AG04450 (cell line): ENCODE results near the gene PML. TPM values are rescaled to one million over a fixed set of nuclear protein-coding genes. Genes with fewer than 3 reads are reported as not detected.
A peak's percentile ranks its signal among the peaks of the same experiment; 100 is the strongest.

Source experiments
- CTCF ChIA-PET: fragments of 300-600, 350-600 bp; formaldehyde crosslinking; extraction: SDS; loops from one replicate; lab custom pipeline; 2022; ENCODE audit warnings: antibody characterized with exemption, inconsistent platforms; lab: Charles Lee
- POLR2A ChIA-PET: fragments of 350-600 bp; formaldehyde crosslinking; extraction: SDS; loops from one replicate; lab custom pipeline; 2021; ENCODE audit warnings: antibody characterized with exemption, inconsistent platforms; lab: Yijun Ruan, JAX
- DNase-seq: peaks from one replicate; pipeline ENCODE4 v3.0.0-alpha.2; 2011; ENCODE audit warnings: low read depth, low spot score
- H3K27ac ChIP-seq: one replicate; pipeline ENCODE4 v1.5.1; 2012; ENCODE audit warnings: low read depth, low read length, control low read depth
- H3K27me3 ChIP-seq: one replicate; pipeline ENCODE4 v1.6.0; 2012; ENCODE audit warnings: low read length; ENCODE audit not compliant: control insufficient read depth, insufficient read depth
- H3K4me3 ChIP-seq: 2 replicates; pipeline ENCODE4 v1.5.1; 2011; ENCODE audit warnings: mild to moderate bottlenecking, low read depth, low read length, control low read depth
- H3K9me3 ChIP-seq: 2 replicates; pipeline ENCODE4 v1.5.1; 2012; ENCODE audit warnings: low read length; ENCODE audit not compliant: control insufficient read depth, insufficient read depth
- polyA plus RNA-seq: library from polyadenylated mRNA; depleted of rRNA; stranded (reverse); fragments of >200 nt; gene quantifications from 2 replicates; pipeline ENCODE4 v1.2.3, GENCODE V29; 2011
- TF ChIP-seq, protein P1 (sequence below): IDR thresholded peaks from 2 replicates; pipeline ENCODE4 v1.5.1; 2011; ENCODE audit warnings: low read depth, low read length, control low read depth, inconsistent platforms

Gene PML
- polyA plus RNA-seq, 1 experiment = 7.6 TPM

DNA sequence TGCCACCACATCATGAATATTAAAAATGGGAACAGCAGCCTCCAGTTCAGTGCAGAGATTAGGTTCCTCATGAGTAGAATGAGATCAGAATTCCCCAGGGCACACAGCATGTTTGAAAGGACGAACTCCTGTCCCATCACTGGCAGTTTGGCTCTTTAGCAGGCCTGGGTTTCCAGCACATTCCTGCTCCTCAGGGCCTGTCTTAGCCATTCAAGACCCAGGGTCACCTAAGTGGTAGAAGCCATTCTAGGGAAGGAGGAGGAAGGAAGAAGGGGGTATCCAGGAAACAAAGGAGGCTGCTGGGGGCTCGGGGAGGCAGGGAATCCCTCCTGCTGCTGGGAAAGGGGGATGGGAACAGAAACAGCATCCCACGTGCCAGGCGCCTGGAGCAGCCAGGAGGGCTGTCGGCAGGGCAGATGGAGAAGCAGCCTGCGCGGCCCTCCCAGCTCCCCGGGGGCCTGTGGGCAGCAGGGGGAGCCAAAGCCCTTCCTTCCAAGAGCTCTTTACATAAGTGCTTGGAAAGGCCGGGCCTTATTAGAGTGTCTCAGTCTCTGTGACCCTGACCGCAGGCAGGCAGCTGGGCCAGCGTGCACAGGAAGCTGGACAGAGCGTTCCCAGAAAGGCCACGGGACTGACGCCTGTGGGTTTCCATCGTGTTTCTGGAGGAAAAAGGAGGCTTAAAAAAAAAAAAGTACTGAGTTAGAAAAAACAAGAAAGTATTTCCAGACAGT lies 43.5 kb upstream of the PML start:
- POLR2A ChIA-PET = interaction anchor here (0.6 to 1.3 kb wide), 7 partner anchors 10 to 28 kb away, joined by 3 to 8 read pairs (median 4); partner anchors contain the start of gene LOXL1

DNA sequence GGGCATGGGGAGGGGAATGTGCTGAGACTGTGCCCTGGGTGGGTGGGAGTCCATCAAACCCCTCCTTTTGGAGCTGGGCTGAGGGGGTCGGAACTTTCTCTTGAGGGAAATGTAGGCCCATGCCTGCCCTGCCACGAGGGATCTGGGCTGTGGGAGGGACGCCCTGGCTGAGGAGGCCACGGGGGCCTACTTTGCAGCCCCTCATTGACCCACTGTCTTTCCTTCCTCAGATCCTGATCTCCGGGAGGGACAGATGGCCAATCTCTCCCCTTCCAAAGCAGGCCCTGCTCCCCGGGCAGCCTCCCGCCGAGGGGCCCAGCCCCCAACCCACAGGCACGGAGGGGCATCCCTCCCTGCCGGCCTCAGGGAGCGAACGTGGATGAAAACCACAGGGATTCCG lies 42.9 kb upstream of the PML start:
- Histone ChIP-seq H3K9me3 (no peaks in the 10 kb centered on the region), H3K4me3 (no peak overlapping the region), H3K27me3 (no peaks in the 10 kb centered on the region), H3K27ac (peak overlapping the region; percentile 82)
- ChIA-PET CTCF (interaction anchor here (0.6 to 3.7 kb wide), 27 partner anchors 9 to 370 kb away, joined by 3 to 38 read pairs (median 5); partner anchors contain the start of genes LOXL1, PML and TBC1D21), POLR2A (interaction anchor here (0.8 to 1.3 kb wide), 5 partner anchors 10 to 29 kb away, joined by 3 to 8 read pairs (median 4); partner anchors contain the start of gene LOXL1)
- DNase-seq = no peak
- TF ChIP-seq, protein P1, sequence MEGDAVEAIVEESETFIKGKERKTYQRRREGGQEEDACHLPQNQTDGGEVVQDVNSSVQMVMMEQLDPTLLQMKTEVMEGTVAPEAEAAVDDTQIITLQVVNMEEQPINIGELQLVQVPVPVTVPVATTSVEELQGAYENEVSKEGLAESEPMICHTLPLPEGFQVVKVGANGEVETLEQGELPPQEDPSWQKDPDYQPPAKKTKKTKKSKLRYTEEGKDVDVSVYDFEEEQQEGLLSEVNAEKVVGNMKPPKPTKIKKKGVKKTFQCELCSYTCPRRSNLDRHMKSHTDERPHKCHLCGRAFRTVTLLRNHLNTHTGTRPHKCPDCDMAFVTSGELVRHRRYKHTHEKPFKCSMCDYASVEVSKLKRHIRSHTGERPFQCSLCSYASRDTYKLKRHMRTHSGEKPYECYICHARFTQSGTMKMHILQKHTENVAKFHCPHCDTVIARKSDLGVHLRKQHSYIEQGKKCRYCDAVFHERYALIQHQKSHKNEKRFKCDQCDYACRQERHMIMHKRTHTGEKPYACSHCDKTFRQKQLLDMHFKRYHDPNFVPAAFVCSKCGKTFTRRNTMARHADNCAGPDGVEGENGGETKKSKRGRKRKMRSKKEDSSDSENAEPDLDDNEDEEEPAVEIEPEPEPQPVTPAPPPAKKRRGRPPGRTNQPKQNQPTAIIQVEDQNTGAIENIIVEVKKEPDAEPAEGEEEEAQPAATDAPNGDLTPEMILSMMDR = no peak

More for the DNA sequence above, 43.5 kb upstream of the PML start:
- TF ChIP-seq, protein P1 = peak; percentile 87
- peak; percentile 86 for DNase-seq
- no peaks in the 10 kb centered on the region for H3K9me3 ChIP-seq
- H3K27ac ChIP-seq = peak overlapping the region; percentile 82
- H3K27me3 ChIP-seq = no peaks in the 10 kb centered on the region
- no peak overlapping the region for H3K4me3 ChIP-seq
- CTCF ChIA-PET = interaction anchor here (0.6 to 3.7 kb wide), 29 partner anchors 9 to 371 kb away, joined by 3 to 38 read pairs (median 5); partner anchors contain the start of genes LOXL1, PML and TBC1D21

DNA sequence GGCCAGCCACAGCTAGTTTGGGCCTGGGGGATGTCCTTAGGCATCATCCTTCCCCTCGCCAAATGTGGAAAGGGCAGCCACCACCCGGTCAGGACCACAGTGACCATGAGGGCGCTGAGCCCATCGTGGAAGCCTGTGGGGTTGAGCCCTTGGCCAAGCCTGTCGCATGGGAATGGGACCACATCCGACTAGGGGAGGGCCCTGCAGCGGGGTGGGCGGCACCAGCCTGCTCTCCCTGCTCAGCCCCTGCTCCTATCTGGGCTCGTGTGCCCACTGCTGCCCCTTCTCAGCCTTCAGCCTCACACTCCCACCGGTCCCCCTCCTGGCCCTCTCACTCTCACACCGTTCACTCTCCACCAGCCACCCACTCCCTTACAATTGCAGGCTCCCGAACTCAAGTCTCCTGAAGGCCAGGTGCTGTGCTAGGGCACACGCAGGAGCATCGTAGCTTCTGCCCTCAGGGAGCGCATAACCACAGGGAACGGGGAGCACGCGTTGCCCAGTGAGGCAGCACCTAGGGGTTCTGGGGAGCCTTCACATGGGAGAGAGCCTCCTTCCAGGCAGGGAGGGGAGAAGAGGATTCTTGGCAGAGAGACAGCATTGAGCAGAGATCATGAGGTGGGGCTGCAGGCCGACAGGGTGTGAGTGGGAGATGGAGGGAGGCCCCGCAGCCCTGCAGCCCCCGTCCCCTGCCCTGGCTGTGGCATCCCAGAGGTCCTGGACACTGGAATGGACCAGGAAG lies 42.2 kb upstream of the PML start:
- TF ChIP-seq, protein P1 = no peak
- Histone ChIP-seq H3K27ac (no peak overlapping the region), H3K9me3 (no peaks in the 10 kb centered on the region), H3K27me3 (no peaks in the 10 kb centered on the region), H3K4me3 (no peak overlapping the region)
- no peak for DNase-seq
- POLR2A ChIA-PET = interaction anchor here (1.3 kb wide), 1 partner anchor 11 kb away, joined by 4 read pairs; no protein-coding TSS in a partner anchor
- CTCF ChIA-PET = interaction anchor here (0.7 to 3.7 kb wide), 13 partner anchors 11 to 370 kb away, joined by 3 to 38 read pairs (median 5); partner anchors contain the start of genes LOXL1 and TBC1D21

DNA sequence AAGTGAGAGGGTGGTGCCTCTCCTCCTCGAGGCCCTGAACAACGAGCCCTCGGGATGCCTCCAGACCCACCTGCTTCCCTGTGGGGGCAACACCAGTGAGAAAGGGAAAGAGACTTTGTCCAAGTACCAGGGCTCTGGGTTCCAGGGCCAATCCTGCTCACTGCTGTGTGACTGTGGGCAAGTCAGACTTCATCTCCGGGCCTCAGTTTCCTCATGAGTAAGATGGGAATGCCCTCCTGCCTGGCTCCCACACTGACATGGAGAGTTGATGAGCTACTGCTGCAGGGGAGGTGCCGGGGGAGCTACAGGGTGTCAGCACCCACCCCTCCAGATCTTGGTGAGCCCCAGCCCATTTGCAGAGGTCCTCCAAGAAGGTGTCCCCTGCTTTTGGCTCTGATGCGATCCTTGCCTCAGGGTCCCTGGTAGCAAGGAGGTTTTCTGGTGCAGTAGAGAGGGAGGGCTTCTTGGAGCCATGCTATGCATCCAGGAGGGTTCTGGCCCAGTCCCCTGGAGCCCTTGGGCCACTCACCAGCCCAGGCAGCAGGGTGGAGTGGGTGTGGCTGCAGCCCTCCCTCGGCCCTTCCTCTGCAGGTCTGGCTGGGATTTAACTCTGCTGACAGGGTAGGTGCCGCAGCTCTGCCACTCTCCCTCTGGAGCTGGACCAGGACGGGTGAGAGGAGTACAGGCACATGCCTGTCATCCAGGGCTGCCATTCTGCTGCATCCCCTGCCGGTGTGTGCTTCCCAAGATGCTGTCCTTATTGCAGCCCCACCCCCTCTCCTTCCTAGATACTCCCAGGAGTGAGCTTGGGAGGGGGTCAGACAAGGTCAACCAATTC lies 41.4 kb upstream of the PML start:
- no peak overlapping the region for H3K4me3 ChIP-seq
- H3K27me3 ChIP-seq = no peaks in the 10 kb centered on the region
- CTCF ChIA-PET = interaction anchor here (1.0 to 2.0 kb wide), 3 partner anchors 11 to 79 kb away, joined by 5 to 9 read pairs (median 6); partner anchors contain the start of gene TBC1D21
- POLR2A ChIA-PET = no interaction called here
- no peak overlapping the region for H3K27ac ChIP-seq
- DNase-seq = no peak
- H3K9me3 ChIP-seq = no peaks in the 10 kb centered on the region
- TF ChIP-seq, protein P1 = no peak
